DMS 273 (cell line): ENCODE measurements around the gene PROS1.

Experiments
- DNase-seq: peaks from one replicate; lab custom pipeline; 2025; ENCODE audit not compliant: unreplicated experiment; lab: John Stamatoyannopoulos, UW

PROS1 gene

DNA sequence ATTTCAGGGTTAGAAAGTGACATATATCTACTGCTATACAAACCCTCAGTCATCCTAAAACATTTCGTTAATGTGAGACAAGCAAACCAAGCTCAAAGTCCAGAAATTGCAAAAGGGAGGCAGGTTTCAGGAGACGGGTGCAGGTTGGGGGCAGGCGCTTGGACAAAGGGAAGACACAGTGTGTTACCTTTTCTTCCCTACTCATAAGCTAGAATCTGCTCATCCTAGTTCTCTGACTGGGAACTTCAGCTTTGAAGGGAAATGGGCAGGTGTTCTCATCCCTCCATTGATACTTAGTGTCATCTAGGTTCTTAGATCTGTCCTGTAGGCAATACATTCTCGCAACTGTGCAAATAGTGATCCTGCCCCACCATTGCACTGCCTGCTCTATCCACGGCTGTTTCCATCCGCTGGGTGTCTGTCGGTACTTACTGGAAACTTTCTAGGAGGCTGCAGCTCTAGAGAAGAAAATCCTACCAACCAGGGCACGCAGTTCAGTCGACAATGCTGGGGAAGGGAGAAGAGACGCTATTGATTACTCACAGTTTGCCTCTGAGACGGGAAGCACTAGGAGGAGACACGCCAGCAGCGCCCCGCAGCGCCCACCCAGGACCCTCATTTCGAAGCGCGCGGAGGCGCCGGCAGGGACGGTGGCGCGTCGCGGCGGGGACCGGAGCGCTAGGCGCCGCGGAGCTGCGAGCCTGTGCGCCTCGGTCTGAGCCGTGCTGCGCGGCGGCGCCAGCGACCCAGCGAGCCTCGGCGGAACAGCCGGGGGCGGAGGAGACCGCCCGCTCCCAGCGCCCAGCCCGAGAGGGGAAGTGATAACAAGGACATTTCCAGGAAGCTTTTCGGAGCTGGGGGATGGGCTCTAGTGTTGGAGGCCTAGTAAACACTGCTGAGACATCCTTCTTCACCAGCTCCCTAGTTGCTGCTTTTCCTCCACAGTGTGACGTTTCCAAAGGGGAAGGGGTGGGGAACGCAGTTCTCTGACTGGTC is at the start of gene PROS1:
PROS1 (minus strand) TSS at position 766 of the 996 bp plus-strand sequence; CDS start at position 619, 147 bp downstream.
- DNase-seq = peak; percentile 92

DNA sequence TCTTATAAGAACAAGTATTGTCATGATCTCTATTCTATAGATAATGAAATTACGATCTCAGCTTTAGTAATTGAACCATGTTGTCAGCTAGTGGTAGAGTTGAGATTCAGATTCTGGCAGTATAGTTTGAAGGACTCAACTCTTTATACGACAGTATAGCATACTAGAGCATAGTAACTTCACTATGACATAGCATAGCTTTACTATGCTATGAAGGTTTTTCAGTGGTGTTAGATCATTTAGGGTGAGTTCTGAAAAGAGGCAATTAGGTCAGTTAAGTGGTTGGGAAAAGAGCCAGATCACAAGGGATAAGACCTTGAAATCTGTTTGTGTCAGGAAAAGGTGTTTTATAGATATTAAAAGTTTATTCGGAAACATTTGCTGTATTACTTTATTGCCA is 46.6 kb upstream of the PROS1 start:
- no peak for DNase-seq

DNA sequence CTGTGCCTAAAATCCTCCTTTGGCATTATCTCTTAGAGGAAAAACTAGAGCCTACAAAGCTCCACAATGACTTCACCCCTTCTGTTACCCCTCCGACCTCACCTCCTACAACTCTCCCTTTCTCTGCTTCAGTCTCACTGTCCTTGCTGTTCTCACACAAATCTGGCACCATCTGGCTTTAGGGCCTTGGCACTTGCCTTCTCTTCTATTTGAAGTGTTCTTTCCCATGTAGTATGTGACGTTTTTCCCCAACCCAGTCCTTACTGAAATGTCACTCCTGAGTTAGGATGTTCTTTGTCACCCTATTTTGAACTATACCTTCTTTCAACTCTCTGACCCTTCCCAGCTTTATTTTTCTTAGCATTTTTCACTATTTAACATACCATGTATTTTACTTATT is 46.0 kb upstream of the PROS1 start:
- DNase-seq = peak; percentile 27

DNA sequence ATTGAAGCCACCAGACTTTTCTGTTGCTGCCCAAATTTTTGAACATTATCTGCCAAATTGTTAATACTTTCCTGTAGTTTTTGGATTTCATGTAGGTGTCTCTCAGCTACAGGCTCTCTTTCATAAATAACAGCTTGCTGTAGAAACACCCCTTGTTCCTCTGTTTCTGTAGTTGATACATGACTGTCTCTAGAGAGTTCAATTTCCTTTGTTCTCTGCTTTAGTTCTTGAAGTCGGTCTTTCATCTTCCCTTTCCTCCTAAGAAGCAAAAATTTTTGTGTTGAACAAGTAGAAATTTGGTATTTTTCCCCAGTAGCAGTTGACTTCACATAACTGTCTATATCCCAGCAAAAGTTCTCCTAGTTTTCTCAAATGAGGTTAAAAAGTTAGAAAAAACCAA is 41.3 kb upstream of the PROS1 start:
- no peak for DNase-seq

DNA sequence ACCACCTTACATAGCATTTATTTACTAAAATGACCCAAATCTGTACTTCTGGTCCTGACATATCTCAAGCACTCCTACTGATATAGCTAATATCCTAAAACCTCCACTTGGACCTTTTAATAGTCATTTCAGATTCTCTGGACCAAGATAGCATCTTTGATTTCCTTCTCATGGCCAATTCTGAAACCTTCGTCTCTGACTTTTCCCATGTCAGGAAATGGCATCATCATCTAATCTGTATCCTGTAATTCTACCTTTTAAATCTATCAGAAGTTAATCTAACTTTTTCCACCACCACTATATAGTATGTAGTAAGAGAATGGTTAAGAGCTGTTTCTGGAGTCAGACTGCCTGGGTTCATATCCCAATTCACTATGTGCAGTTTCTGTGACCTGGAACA is 38.5 kb upstream of the PROS1 start:
- no peak for DNase-seq

DNA sequence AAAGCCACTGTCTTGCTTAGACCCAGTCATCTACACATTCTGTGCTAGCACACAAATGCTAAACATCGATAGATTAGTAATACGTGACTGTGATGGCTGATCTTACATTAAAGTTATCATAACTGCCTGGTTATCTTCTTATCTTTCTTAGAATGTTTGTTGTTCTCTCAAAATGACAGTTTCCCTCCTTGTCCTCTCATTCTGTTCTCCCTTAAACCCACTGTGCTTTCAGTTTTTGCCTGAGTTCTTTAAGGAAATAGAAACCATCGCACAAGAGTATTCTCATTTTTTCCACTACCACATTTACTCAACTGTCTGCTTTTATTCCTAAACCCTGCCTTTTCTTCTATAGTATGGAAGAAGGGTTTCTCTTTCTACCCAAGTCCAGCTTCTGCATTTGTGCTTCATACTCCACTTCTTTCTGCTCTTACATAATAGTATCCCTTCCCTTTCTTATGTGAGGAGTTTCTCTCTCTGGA is 37.6 kb upstream of the PROS1 start:
- DNase-seq = no peak

DNA sequence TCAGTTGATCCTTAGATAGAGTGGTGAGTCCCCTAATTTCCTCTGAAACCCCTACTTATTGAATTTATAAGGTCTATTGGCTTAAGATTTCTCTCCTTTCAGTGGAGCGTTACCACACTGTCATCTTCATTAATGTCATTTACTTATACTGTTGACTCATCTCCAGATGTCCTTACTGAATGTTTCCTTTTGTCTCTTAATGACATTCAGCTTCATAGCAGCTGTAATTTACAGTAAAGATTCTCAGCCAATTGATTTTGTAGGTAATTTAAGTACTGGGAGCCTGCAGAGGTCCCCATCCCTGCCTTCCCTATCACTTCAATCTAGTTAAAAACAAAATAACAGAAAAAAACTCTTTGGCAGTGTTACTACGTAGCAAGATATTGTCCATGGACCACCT is 35.9 kb upstream of the PROS1 start:
- DNase-seq = no peak

DNA sequence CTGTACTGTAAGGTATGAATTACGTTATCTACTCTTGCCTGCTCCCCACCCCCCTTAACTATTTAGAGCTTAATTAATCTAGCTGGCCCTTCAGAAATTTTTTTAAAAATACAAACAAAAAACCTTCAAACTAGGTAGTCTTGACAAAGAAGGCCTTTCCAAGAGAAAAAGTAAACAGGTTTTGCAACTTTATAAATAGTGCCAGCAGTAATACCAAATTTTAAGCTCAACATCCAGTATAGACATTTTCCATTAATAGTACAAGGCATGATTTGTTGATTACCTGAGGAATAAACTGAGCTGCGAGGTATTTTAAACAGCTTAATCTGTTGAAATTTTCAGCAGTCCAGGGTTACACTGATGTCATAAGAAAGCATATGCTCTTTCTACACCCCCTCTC is 34.6 kb upstream of the PROS1 start:
- no peak for DNase-seq

DNA sequence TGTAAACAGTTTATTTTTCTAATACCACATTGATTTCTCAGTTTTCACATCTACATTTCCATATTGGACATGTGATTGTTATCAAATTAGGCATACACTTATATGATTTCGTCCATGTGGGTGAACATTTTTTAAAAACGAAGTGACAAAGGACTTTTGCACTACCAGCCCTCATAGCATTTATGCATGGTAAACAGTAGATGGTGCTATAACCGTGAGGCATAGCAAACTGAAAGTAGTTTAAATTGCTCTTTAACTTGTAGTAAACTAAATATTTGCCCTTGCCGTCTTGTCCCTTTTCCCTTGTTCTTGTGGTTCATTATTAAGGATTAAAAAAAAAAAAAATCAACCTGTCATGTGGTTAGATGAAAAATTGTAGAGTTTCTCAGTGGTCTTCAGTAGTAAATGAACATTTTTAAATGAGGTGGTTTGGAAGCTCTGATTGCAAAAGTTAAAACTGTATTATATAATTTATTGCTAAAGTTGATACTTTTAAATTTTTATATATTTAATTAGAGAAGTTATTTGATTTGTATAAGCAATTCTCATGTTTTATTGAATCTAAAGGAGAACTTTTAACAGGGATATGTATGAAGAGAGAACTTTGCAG is 30.7 kb upstream of the PROS1 start:
- peak; percentile 76 for DNase-seq

DNA sequence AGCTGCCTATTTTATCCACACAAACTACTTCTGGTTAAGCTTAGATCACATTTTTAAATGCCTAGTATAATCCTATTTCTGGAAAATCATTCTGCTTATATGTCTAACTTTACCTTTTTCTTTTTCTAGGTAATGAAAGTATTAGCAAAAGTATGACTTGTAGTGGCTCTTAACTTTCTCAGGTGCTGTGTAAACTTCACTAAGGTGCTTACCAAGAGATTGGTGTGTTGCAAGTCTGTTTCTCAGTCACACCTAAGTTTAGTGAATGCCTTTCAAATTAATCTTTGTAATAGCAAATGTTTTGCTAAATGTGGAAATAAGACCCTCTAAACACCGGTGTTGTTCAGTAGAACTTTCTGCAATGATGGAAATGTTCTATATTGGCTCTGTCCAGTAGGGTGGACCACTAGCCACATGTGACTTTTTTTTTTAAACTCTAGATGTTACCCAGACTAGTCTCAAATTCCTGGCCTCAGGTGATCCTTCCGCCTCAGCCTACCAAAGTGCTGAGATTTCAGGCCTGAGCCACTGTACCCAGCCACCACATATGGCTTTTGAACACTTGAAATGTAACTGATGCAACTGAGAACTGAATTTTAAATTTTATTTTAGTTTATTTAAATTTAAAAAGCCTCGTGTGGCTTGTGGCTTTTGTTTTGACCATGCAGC is 28.3 kb upstream of the PROS1 start:
- DNase-seq = no peak

DNA sequence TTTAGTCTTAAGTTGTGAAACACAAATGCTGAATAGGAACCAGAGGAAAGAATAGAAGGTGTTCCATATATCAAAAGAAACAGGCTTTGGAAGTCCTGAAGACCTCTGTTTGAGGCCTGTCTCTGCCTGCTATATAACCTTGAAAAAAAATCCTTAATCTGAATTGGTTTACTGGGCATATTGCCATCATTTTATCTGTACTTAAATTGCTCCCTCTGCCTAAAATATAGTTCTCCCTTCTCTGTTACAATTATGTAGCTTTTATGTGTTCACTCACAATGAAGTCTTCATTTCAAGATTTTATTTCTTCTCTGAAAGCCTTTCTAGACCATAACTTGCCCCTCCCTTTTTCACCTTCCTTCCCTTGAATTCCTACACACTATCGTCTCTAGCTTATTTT is 27.5 kb upstream of the PROS1 start:
- DNase-seq = no peak

DNA sequence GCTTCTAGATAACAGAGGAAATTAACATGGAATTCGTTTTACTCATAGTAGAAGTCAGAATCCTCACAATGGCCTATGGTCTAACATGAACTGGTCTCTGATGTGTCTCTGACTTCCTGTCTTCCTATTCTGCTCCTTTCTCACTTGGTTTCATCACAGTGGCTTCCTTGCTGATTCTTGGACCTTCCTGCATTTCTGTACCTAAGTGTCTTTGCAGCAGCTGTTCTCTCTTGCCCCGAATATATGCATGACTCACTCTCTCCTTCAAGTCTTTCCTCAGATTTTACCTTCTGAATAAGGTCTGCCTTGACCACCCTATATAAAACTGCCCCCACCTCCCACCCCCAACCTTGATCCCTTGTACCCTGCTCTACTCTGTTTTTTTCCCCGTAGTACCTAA is 20.4 kb upstream of the PROS1 start:
- DNase-seq = no peak

DNA sequence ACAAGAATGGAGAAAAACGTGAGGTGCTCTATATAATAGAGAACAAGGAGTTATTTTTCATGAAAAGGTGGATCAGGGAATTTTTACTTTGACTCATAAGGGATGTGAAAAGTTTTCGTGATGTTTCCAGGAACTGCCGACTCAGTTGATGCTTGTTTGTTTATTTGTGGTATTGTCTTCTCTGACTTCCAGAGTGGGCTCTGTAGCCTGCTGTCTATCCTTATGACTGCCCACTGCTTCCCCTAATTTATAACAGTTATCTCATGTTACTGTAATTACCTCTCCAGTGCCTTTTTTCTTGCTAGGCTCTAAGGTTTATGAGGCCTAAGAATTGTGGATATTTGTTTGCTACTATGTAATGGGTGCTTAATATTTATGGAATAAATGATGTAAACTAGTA is 18.5 kb upstream of the PROS1 start:
- no peak for DNase-seq

DNA sequence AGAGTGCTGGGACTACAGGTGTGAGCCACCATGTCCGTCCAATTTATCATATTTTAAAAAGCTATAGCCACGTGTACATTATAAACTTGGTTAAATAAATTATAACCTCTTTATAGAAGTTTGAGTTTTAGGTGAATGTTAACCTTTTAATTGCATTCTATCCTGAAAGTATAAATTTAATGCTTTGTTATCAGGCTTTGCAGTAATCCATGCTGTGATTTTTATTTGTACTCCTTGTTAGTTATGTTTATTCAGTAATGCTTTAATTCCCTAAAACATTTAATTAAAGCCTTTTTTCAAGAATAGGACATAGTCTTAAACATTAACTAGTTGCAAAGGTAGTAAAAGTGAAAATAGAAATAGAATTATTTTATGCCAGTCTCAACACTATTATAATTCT is 17.9 kb upstream of the PROS1 start:
- DNase-seq = no peak

DNA sequence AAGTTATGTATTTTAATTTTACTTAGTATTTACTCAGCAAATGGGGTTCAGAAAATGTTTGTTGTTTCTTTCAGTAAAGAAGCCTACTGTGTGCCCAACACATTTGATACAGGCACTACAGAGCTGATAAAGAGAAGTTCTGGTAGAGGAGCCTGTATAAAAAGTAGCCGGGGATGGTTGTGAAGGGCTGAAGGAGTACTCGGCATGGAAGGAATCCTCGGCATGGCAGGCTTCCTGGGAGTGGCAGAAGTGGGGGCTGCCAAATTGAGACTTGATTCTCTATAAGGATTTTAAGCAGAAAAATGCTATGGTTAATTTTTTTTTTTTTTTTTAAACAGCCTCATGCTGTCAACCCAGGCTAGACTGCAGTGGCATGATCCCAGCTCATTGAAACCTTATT is 15.5 kb upstream of the PROS1 start:
- no peak for DNase-seq

DNA sequence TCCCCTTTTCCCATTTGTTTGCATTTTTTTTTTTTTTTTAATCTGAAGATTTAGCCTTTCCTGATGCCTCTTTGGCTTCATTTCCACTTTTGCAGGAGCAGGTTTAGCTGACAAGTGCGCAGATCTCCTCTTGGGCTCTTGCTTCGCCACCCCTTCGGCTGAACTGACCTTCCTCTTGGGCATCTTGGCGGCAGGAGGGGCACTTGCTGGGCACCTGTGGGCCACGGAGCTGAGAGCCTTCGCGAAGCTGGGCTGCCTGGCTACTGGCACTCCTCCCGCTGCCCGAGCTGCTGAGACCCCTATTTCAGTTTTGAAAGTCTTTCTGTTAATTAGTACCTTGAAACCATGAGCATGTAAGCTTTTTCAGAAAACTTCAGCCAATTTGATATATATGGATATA is 15.1 kb upstream of the PROS1 start:
- no peak for DNase-seq

DNA sequence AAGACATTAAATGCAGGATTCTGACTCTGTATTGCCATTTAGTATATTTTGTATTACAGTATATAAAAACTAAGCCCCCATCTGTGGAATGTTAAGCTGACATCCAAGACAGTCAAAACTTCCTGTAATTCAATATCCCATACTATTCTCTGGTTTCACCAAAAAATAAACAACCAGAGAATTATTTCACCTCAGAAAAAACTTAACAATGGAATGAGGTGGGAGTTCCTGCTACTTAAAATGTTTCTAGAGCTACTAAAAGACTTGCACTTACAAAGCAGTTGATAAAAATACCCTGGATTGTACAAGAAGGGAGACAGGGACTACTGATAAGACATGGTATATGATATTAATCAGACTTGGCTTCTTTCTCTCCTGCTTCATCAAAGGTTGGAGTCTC is 14.6 kb upstream of the PROS1 start:
- DNase-seq = no peak

DNA sequence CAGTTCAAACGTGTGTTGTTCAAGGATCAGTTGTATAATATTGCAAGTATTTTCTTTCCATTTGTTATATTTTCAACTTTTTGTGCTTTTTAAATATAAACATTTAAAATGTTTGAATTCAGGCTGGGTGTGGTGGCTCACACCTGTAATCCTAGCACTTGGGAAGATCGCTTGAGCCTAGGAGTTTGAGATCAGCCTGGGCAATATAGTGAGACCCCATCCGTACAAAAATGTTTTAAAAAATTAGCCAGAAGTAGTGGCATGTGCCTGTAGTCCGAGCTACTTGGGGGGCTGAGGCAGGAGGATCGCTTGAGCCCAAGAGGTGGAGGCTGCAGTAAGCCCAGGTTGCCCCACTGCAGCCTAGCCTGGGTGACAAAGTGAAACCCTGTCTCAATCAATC is 10.9 kb upstream of the PROS1 start:
- DNase-seq = no peak

DNA sequence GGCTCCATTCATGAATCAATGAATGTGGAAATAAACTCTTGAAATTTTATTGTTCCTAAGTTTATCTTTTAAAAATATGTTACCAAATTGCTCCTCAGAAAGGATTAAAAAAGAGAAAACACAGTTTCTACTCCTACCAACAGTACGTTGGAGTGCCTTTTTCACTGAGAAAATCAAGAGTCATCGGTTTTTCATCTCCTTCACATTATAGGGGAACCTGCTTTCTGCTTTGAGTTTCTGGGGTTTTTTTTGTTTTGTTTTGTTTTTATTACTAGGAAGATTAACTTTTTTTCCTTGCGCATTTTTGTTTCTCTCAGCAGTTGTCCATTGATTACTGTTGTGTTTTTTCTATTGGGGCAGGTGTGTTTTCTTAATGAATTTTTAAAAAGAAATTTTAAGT is 9.7 kb upstream of the PROS1 start:
- DNase-seq = no peak

DNA sequence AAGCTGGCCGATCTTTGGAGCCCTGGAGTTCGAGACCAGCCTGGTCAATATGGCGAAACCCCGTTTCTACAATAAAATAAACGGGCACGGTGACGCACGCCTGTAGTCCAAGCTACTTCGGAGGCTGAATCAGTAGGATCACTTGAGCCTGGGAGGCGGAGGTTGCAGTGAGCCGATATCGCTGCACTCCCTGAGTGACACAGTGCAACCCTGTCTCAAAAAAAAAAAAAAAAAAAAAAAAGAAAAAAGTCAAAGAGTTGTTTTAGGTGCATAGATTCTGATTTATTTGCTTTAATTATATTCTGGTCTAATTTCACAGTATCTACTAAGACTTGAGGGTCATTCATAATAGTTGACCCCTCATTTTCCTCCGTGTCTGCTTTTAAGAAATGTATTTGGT is 8.0 kb upstream of the PROS1 start:
- DNase-seq = no peak

DNA sequence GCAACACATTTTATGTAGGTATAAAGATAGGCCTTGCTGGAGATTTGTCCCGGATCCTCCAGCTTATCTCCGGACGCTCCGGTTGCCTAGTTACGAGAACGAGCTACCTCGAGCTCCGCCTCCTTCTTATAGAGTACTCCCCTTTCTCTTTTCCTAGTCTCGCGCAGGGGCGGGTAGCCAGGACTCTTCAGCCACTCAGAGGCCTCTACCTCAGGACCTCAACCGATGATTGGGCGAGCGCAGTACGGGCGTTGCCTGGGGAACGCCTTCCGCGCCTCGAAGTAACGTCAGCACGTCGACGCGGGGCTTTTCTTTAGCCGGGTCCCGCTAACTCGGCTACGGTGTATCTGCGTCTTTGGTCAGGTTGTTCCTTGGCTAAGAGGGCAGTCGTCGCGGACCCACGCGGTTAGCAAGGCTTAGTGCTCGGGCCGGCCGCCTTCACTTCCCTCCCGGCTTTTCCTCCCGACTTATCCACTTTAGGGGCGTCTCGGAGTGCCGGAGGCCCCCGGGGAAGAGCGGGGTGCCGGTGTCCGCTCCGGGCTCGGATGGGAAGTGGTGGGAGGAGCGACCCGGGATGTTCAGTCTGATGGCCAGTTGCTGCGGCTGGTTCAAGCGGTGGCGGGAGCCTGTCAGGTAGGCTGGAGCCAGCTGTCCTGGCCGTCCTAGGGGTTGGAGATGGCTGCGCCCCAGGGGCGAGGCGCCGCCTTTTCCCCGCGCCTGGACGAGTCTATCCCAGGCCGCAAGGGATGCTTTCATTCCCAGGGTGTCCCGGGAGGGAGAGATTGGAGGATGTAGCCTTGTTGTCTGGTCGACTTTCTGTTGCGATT is 6.4 kb upstream of the PROS1 start, which contains the start of gene ARL13B:
ARL13B (plus strand) TSS at position 306 of the 827 bp plus-strand sequence; CDS start at position 575, 269 bp downstream.
- DNase-seq = peak; percentile 100
